ENCODE results near the gene PAMR1. TPM values are rescaled to one million over a fixed set of nuclear protein-coding genes. Genes with fewer than 3 reads are reported as not detected.

PAMR1 gene
- polyA plus RNA-seq, 2 of the 4 experiments (the other 2 are of a cell fraction), result not detected

DNA sequence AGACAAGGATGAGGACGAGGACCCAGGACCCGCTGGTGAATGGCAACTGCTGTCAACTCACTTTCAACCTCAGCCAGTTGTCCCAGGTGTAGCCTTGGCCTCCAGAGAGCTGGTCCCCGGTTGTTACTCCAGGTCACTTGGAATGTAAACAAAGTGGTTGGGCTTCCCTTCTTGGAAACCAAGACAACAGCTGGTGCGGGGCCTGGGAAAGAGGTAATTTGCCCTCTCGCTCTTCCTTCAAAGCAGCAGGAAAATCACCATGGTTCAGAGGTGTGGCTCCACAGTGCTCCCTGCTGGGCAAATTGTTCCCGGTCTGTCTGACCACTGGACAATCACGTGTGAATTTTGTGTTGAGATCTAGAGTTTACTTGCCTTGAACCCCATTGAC is 121.0 kb downstream of the PAMR1 start:
- peak; percentile 69 to 89 for ATAC-seq
- 0 out of 3 replicates have a peak, but pooled peaks cover 7% of the 10 kb centered on the region for H3K4me1 ChIP-seq
- ChIA-PET CTCF (interaction anchor here (0.8 to 4.9 kb wide), 12 partner anchors 8 to 892 kb away, joined by 3 to 38 read pairs (median 4); no protein-coding TSS in a partner anchor), POLR2A (no interaction called here)
- 0 out of 3 replicates have a peak overlapping the region, but pooled peaks have one; percentile 18 for H3K4me3 ChIP-seq
- H3K9me3 ChIP-seq, result no peaks in the 10 kb centered on the region
- peak overlapping the region; percentile 62 for H3K4me2 ChIP-seq
- peak overlapping the region in 1 of 2 experiments; percentile 62; a peak in 3 of 6 replicates for H3K27ac ChIP-seq
- DNase-seq (ENCODE audit: low read depth in 1 of 2, low spot score in 1 of 2), result peak; percentile 48 to 54
- TF ChIP-seq, protein P1, sequence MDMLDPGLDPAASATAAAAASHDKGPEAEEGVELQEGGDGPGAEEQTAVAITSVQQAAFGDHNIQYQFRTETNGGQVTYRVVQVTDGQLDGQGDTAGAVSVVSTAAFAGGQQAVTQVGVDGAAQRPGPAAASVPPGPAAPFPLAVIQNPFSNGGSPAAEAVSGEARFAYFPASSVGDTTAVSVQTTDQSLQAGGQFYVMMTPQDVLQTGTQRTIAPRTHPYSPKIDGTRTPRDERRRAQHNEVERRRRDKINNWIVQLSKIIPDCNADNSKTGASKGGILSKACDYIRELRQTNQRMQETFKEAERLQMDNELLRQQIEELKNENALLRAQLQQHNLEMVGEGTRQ (IDR thresholded peaks at IDR 0.05), result peak; percentile 32; the same call in 1 of the 2 replicates
- TF ChIP-seq MAZ (IDR thresholded peaks at IDR 0.05; ENCODE audit: borderline replicate concordance, low read depth, low read length) (no peak), CTCF (IDR thresholded peaks at IDR 0.05) (peak; percentile 72), HOXB13 (CRISPR knock-in tag; IDR thresholded peaks at IDR 0.05; ENCODE audit: low read depth) (no peak), RAD21 (conservative IDR thresholded peaks at IDR 0.05 in 1 of 2, IDR thresholded peaks at IDR 0.05 in 1 of 2) (peak; percentile 75 to 78), SMC3 (IDR thresholded peaks at IDR 0.05) (peak; percentile 68), EP300 (IDR thresholded peaks at IDR 0.05) (no peak), HDAC2 (IDR thresholded peaks at IDR 0.05) (no peak)
- FAIRE-seq, result peak; percentile 77
- WGBS (ENCODE audit: missing lambda C conversion rate), result 34% methylated on average over 7 of the region's 7 CpGs

- Histone ChIP-seq H3K9me3 (no peaks in the 10 kb centered on the region), H3K27ac (peak overlapping the region in 1 of 2 experiments; percentile 62; a peak in 3 of 6 replicates), H3K4me2 (no peak overlapping the region), H3K4me3 (no peak overlapping the region), H3K4me1 (0 out of 3 replicates have a peak, but pooled peaks cover 7% of the 10 kb centered on the region)
- POLR2A ChIA-PET, result no interaction called here
- DNase-seq (ENCODE audit: low read depth in 1 of 2, low spot score in 1 of 2) (no peak), FAIRE-seq (no peak), ATAC-seq (no peak)
- TF ChIP-seq HOXB13 (CRISPR knock-in tag; IDR thresholded peaks at IDR 0.05; ENCODE audit: low read depth) (no peak), POLR2A (IDR thresholded peaks at IDR 0.05; ENCODE audit: low read length) (no peak), RAD21 (conservative IDR thresholded peaks at IDR 0.05 in 1 of 2, IDR thresholded peaks at IDR 0.05 in 1 of 2) (no peak), CTCF (IDR thresholded peaks at IDR 0.05) (no peak), JUNB (IDR thresholded peaks at IDR 0.05) (no peak), ZSCAN20 (CRISPR knock-in tag; IDR thresholded peaks at IDR 0.05) (no peak), MYC (IDR thresholded peaks at IDR 0.05; ENCODE audit: borderline replicate concordance, low read length) (no peak), FOSB (CRISPR knock-in tag; IDR thresholded peaks at IDR 0.05) (no peak), FOSL2 (IDR thresholded peaks at IDR 0.05) (no peak), FOSL2 (CRISPR knock-in tag; IDR thresholded peaks at IDR 0.05) (no peak), NFE2L2 (conservative IDR thresholded peaks at IDR 0.05; ENCODE audit: low read length) (no peak), BHLHE40 (IDR thresholded peaks at IDR 0.05; ENCODE audit: low read depth, low read length) (no peak), EHMT2 (IDR thresholded peaks at IDR 0.05; ENCODE audit: low read depth) (no peak), CHD2 (IDR thresholded peaks at IDR 0.05; ENCODE audit: low read length, partially characterized antibody) (no peak), HES2 (IDR thresholded peaks at IDR 0.05) (no peak), EP300 (IDR thresholded peaks at IDR 0.05) (no peak)
- TF ChIP-seq, protein P2, sequence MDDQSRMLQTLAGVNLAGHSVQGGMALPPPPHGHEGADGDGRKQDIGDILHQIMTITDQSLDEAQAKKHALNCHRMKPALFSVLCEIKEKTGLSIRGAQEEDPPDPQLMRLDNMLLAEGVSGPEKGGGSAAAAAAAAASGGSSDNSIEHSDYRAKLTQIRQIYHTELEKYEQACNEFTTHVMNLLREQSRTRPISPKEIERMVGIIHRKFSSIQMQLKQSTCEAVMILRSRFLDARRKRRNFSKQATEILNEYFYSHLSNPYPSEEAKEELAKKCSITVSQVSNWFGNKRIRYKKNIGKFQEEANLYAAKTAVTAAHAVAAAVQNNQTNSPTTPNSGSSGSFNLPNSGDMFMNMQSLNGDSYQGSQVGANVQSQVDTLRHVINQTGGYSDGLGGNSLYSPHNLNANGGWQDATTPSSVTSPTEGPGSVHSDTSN (IDR thresholded peaks at IDR 0.05), result no peak
- TF ChIP-seq, protein P3, sequence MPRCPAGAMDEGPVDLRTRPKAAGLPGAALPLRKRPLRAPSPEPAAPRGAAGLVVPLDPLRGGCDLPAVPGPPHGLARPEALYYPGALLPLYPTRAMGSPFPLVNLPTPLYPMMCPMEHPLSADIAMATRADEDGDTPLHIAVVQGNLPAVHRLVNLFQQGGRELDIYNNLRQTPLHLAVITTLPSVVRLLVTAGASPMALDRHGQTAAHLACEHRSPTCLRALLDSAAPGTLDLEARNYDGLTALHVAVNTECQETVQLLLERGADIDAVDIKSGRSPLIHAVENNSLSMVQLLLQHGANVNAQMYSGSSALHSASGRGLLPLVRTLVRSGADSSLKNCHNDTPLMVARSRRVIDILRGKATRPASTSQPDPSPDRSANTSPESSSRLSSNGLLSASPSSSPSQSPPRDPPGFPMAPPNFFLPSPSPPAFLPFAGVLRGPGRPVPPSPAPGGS (IDR thresholded peaks at IDR 0.05), result no peak
- TF ChIP-seq, protein P4, sequence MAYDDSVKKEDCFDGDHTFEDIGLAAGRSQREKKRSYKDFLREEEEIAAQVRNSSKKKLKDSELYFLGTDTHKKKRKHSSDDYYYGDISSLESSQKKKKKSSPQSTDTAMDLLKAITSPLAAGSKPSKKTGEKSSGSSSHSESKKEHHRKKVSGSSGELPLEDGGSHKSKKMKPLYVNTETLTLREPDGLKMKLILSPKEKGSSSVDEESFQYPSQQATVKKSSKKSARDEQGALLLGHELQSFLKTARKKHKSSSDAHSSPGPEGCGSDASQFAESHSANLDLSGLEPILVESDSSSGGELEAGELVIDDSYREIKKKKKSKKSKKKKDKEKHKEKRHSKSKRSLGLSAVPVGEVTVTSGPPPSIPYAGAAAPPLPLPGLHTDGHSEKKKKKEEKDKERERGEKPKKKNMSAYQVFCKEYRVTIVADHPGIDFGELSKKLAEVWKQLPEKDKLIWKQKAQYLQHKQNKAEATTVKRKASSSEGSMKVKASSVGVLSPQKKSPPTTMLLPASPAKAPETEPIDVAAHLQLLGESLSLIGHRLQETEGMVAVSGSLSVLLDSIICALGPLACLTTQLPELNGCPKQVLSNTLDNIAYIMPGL (CRISPR knock-in tag; IDR thresholded peaks at IDR 0.05; ENCODE audit: borderline replicate concordance), result no peak
- TF ChIP-seq, protein P5, sequence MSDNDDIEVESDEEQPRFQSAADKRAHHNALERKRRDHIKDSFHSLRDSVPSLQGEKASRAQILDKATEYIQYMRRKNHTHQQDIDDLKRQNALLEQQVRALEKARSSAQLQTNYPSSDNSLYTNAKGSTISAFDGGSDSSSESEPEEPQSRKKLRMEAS (IDR thresholded peaks at IDR 0.05), result no peak
- TF ChIP-seq, protein P6, sequence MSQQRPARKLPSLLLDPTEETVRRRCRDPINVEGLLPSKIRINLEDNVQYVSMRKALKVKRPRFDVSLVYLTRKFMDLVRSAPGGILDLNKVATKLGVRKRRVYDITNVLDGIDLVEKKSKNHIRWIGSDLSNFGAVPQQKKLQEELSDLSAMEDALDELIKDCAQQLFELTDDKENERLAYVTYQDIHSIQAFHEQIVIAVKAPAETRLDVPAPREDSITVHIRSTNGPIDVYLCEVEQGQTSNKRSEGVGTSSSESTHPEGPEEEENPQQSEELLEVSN (IDR thresholded peaks at IDR 0.05; ENCODE audit: borderline replicate concordance, low read depth), result no peak
- WGBS (ENCODE audit: missing lambda C conversion rate), result 72% methylated on average over 7 of the region's 7 CpGs
- CTCF ChIA-PET, result interaction anchor here (0.9 to 4.9 kb wide), 8 partner anchors 8 to 891 kb away, joined by 3 to 38 read pairs (median 6); no protein-coding TSS in a partner anchor
These were observed 121.5 kb downstream of the PAMR1 start for GRCh38 chr11:35403765-35404387.

Data from A549 (cell line).